Neuronal stem cell (in vitro differentiated cells): ENCODE results near the gene MTRR.

Experiments used
- DNase-seq: peaks from one replicate; pipeline ENCODE4 v3.0.0-alpha.2; 2013; ENCODE audit warnings: low spot score
- H2AFZ ChIP-seq: one replicate; pipeline ENCODE4 v1.6.1; 2013; ENCODE audit warnings: mild to moderate bottlenecking, low read length, inconsistent platforms
- H2AK5ac ChIP-seq: 2 replicates; pipeline ENCODE4 v1.6.1; 2013; ENCODE audit warnings: low read depth, mild to moderate bottlenecking, inconsistent platforms, low read length, moderate library complexity, mixed read lengths
- H2BK120ac ChIP-seq: 2 replicates; pipeline ENCODE4 v1.6.1; 2013; ENCODE audit warnings: low read depth, mild to moderate bottlenecking, inconsistent platforms, low read length, moderate library complexity, mixed read lengths
- H2BK12ac ChIP-seq: one replicate; pipeline ENCODE4 v1.6.1; 2013; ENCODE audit warnings: low read length, inconsistent platforms
- H2BK15ac ChIP-seq: 2 replicates; pipeline ENCODE4 v1.6.1; 2013; ENCODE audit warnings: mild to moderate bottlenecking, low read length, inconsistent platforms, mixed read lengths
- H2BK5ac ChIP-seq: one replicate; pipeline ENCODE4 v1.6.1; 2013; ENCODE audit warnings: inconsistent platforms, mild to moderate bottlenecking, low read length, moderate library complexity
- H3K14ac ChIP-seq: one replicate; pipeline ENCODE4 v1.6.1; 2013; ENCODE audit warnings: low read length, inconsistent platforms
- H3K18ac ChIP-seq: 2 replicates; pipeline ENCODE4 v1.6.1; 2013; ENCODE audit warnings: low read length, inconsistent platforms
- H3K23ac ChIP-seq: 2 replicates; pipeline ENCODE4 v1.6.1; 2013; ENCODE audit warnings: low read depth, mild to moderate bottlenecking, mixed read lengths, low read length, inconsistent platforms; ENCODE audit not compliant: poor library complexity
- H3K27ac ChIP-seq: replicated peaks from 3 replicates; pipeline ENCODE4 v1.5.1; 2013; ENCODE audit warnings: low read length, inconsistent platforms
- H3K27me3 ChIP-seq, 3 experiments: 2 replicates each; pipeline ENCODE4 v1.6.1; 2013; ENCODE audit warnings: low read length in 3 of 3, mild to moderate bottlenecking in 2 of 3, inconsistent platforms in 1 of 3, low read depth in 1 of 3, mixed read lengths in 1 of 3, moderate library complexity in 1 of 3; ENCODE audit not compliant: control insufficient read depth in 3 of 3, insufficient read depth in 3 of 3
- H3K36me3 ChIP-seq, 2 donors: replicated peaks in 1 of 2; 2 replicates each; pipeline ENCODE4 v1.6.1; 2013; ENCODE audit warnings: low read length in 2 of 2; ENCODE audit not compliant: control insufficient read depth in 2 of 2, insufficient read depth in 2 of 2
- H3K4ac ChIP-seq: 2 replicates; pipeline ENCODE4 v1.6.1; 2013; ENCODE audit warnings: inconsistent platforms, mild to moderate bottlenecking, low read length, moderate library complexity
- H3K4me1 ChIP-seq, 2 donors: 1 replicate in 1 of 2; 2 replicates in 1 of 2; pipeline ENCODE4 v1.6.1; 2013; ENCODE audit warnings: low read length in 2 of 2, low read depth in 1 of 2; ENCODE audit not compliant: control insufficient read depth in 2 of 2, insufficient read depth in 1 of 2
- H3K4me2 ChIP-seq: one replicate; pipeline ENCODE4 v1.6.1; 2013; ENCODE audit warnings: mild to moderate bottlenecking, low read length, inconsistent platforms; ENCODE audit not compliant: insufficient read depth, poor library complexity, severe bottlenecking
- H3K4me3 ChIP-seq, 2 donors: 2 replicates each; pipeline ENCODE4 v1.5.1; 2013; ENCODE audit warnings: low read length in 2 of 2, mild to moderate bottlenecking in 2 of 2, inconsistent platforms in 1 of 2, moderate library complexity in 1 of 2
- H3K79me1 ChIP-seq: one replicate; pipeline ENCODE4 v1.6.1; 2013; ENCODE audit warnings: low read depth, mild to moderate bottlenecking, inconsistent platforms, low read length, moderate library complexity
- H3K9ac ChIP-seq: one replicate; pipeline ENCODE4 v1.6.1; 2013; ENCODE audit warnings: mild to moderate bottlenecking, low read depth, low read length, inconsistent platforms; ENCODE audit not compliant: poor library complexity
- H3K9me3 ChIP-seq, 2 donors: replicated peaks in 1 of 2; 2 replicates each; pipeline versions ENCODE3 to v1.6.1; 2013; ENCODE audit warnings: low read length in 2 of 2, mild to moderate bottlenecking in 2 of 2, inconsistent platforms in 1 of 2, low read depth in 1 of 2, mixed read lengths in 1 of 2, moderate library complexity in 1 of 2; ENCODE audit not compliant: control insufficient read depth in 2 of 2, insufficient read depth in 1 of 2
- H4K8ac ChIP-seq: one replicate; pipeline ENCODE4 v1.6.1; 2013; ENCODE audit warnings: low read depth, mild to moderate bottlenecking, inconsistent platforms, low read length, moderate library complexity
- H4K91ac ChIP-seq: one replicate; pipeline ENCODE4 v1.6.1; 2013; ENCODE audit warnings: low read length, low read depth, mild to moderate bottlenecking, inconsistent platforms; ENCODE audit not compliant: poor library complexity
- WGBS, 2 donors: extraction: QIAGEN DNeasy Blood & Tissue Kit; methylation state at CpG; one replicate each; pipeline ENCODE4 v1.1.7; 2013; ENCODE audit warnings: missing lambda C conversion rate in 2 of 2, mixed read lengths in 1 of 2; ENCODE audit not compliant: insufficient read length in 2 of 2, insufficient replicate concordance in 1 of 2; ENCODE audit errors: extremely low coverage in 2 of 2; 5-methylcytosine and 5-hydroxymethylcytosine counted together

Gene MTRR

DNA sequence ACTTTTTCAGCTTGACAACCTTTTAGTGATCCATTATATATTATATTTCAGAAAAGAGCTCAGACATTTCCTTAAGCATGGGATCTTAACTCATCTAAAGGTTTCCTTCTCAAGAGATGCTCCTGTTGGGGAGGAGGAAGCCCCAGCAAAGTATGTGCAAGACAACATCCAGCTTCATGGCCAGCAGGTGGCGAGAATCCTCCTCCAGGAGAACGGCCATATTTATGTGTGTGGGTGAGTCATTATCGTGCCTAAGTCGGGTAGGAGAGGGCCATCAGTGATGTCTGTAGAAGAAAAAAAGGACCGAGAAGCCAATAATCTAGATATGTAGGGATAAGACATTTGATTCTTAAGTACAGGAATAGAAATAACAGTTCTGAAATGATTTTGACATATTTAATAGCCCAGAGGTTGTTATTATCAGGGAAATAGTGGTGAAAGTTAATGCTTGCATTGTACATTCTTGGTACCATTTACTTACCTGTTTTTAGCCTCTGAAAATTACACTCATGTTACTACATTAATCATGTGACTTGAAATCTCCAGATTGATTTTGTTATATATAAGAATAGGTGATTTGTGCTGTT, 28.2 kb downstream of the MTRR start:
- no peak overlapping the region for H4K8ac ChIP-seq
- no peak overlapping the region for H2BK12ac ChIP-seq
- no peak overlapping the region for H3K4ac ChIP-seq
- H3K36me3 ChIP-seq: peaks cover 22 to 100% of the 10 kb centered on the region in 2 donors
- no peak overlapping the region for H3K4me3 ChIP-seq
- H3K18ac ChIP-seq: no peak overlapping the region
- H3K27me3 ChIP-seq: no peaks in the 10 kb centered on the region
- H2AFZ ChIP-seq: no peak overlapping the region
- H3K79me1 ChIP-seq: peaks cover 3% of the 10 kb centered on the region
- H3K4me2 ChIP-seq: no peak overlapping the region
- H2BK120ac ChIP-seq: no peak overlapping the region
- H2AK5ac ChIP-seq: no peak overlapping the region
- H3K4me1 ChIP-seq: no peaks in the 10 kb centered on the region
- no peak overlapping the region for H3K14ac ChIP-seq
- H3K9ac ChIP-seq: no peak overlapping the region
- no peaks in the 10 kb centered on the region for H3K9me3 ChIP-seq
- no peak for DNase-seq
- no peak overlapping the region for H2BK5ac ChIP-seq
- no peak overlapping the region for H2BK15ac ChIP-seq
- H4K91ac ChIP-seq: no peak overlapping the region
- WGBS, 2 donors: no CpG with 5 or more reads among the region's 5 CpGs
- no peak overlapping the region for H3K23ac ChIP-seq
- no peak overlapping the region for H3K27ac ChIP-seq

DNA sequence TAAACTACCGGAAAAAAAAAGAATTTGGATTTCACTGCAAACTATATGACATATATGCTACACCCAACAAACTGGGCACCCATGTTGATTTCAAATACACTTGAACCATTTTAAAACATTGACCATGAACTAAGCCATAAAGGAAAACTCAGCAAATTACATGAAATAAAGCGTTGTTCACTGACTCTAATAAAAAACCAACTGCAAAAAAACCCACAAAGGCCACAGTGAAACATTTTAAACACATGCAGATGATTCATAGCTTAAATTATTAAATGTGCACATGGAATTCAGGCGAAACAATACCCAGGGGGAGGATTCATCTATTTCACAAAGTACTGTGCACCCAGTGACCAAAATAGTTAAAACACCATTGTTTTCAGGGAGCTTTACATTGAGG, 33.3 kb downstream of the MTRR start:
- Histone ChIP-seq H3K18ac (no peak overlapping the region), H3K9me3 (peaks cover 0 to 4% of the 10 kb centered on the region in 2 donors), H2BK12ac (no peak overlapping the region), H2BK120ac (no peak overlapping the region), H2AK5ac (no peak overlapping the region), H2BK5ac (no peak overlapping the region), H3K4me2 (no peak overlapping the region), H3K9ac (no peak overlapping the region), H3K79me1 (peaks cover 3% of the 10 kb centered on the region), H2AFZ (no peak overlapping the region), H3K4ac (no peak overlapping the region), H2BK15ac (no peak overlapping the region), H3K27me3 (no peaks in the 10 kb centered on the region), H3K4me1 (no peaks in the 10 kb centered on the region), H3K4me3 (no peak overlapping the region), H3K14ac (no peak overlapping the region), H3K36me3 (peaks cover 13 to 90% of the 10 kb centered on the region in 2 donors), H3K27ac (no peak overlapping the region), H4K8ac (no peak overlapping the region), H3K23ac (no peak overlapping the region), H4K91ac (no peak overlapping the region)
- no peak for DNase-seq
- no CpG with 5 or more reads among the region's 3 CpGs for WGBS, 2 donors

DNA sequence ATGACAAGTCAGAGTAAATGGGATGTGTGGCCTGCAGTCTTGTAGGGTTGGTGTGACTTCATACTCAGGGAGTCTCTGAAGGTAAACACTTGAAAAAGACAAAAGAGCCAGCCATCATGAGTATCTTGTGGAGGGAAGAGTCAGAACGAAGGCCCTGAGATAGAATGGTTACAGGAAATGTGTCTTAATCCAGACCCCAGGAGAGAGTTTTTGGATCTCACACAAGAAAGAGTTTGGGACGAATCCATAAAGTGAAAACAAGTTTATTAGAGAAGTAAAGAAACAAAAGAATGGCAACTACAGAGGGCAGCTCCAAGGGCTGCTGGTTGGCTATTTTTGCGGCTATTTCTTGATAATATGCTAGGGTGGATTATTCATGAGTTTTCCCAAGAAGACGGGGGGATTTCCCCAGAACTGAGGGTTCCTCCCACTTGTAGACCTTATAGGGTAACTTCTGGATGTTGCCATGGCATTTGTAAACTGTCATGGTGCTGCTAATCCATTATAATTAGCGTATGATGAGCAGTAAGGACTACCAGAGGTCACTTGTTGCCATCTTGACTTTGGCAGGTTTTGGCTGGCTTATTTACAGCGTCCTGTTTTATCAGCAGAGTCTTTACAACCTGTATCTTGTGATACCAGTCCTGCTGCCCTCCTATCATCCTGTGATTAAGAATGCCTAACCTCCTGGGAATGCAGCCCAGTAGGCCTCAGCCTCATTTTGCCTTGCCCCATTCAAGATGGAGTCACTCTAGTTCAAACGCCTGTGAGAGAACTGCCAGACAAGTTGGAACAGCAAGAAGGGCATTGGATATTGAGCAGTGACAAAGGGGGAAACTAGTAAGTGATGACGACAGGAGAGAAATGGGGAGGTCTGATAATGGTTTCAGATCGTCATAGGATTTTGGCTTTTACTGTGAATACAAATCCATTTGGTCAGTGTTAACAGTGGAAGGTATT, 34.0 kb downstream of the MTRR start:
- no peak overlapping the region for H2AK5ac ChIP-seq
- no peak overlapping the region for H3K4me2 ChIP-seq
- no peak overlapping the region for H3K9ac ChIP-seq
- no peak overlapping the region for H3K14ac ChIP-seq
- H2BK12ac ChIP-seq: no peak overlapping the region
- no peak overlapping the region for H2BK5ac ChIP-seq
- no peaks in the 10 kb centered on the region for H3K27me3 ChIP-seq
- no peak overlapping the region for H3K18ac ChIP-seq
- no CpG with 5 or more reads among the region's 9 CpGs for WGBS, 2 donors
- H3K79me1 ChIP-seq: peaks cover 3% of the 10 kb centered on the region
- H3K4me3 ChIP-seq: no peak overlapping the region
- H4K91ac ChIP-seq: no peak overlapping the region
- H2BK120ac ChIP-seq: no peak overlapping the region
- no peak overlapping the region for H3K23ac ChIP-seq
- peaks cover 13 to 82% of the 10 kb centered on the region in 2 donors for H3K36me3 ChIP-seq
- no peaks in the 10 kb centered on the region for H3K4me1 ChIP-seq
- no peak overlapping the region for H3K4ac ChIP-seq
- H2AFZ ChIP-seq: no peak overlapping the region
- no peak for DNase-seq
- H3K9me3 ChIP-seq: peaks cover 0 to 8% of the 10 kb centered on the region in 2 donors
- H2BK15ac ChIP-seq: no peak overlapping the region
- no peak overlapping the region for H4K8ac ChIP-seq
- no peak overlapping the region for H3K27ac ChIP-seq

DNA sequence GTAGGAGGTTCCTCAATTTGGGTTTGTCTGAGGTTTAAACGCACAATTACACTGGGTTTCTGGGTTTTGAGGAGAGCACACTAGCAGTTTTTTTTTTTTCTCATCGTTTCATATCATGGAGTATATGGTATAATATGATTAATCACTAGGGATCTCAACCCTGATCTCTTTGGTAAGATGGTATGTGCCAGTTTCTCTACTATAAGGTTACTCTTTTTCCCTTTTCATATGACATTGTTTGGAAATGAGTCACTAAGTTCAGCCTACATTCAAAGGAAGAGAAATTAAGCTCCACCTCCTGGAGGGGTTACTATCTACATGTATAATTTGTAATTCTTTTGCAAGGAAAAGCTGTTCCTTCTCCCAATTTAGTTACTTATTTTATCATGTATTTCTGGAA, 35.2 kb downstream of the MTRR start:
- Histone ChIP-seq H3K18ac (no peak overlapping the region), H2BK12ac (no peak overlapping the region), H4K91ac (no peak overlapping the region), H3K23ac (no peak overlapping the region), H3K27ac (no peak overlapping the region), H3K79me1 (peaks cover 3% of the 10 kb centered on the region), H2AK5ac (no peak overlapping the region), H2BK15ac (no peak overlapping the region), H3K36me3 (peaks cover 7 to 76% of the 10 kb centered on the region in 2 donors), H2AFZ (no peak overlapping the region), H3K4me2 (no peak overlapping the region), H2BK120ac (no peak overlapping the region), H3K4me1 (no peaks in the 10 kb centered on the region), H3K9ac (no peak overlapping the region), H3K4me3 (no peak overlapping the region), H4K8ac (no peak overlapping the region), H3K4ac (no peak overlapping the region), H3K14ac (no peak overlapping the region), H3K27me3 (no peaks in the 10 kb centered on the region), H2BK5ac (no peak overlapping the region), H3K9me3 (peaks cover 4 to 18% of the 10 kb centered on the region in 2 donors)
- no CpG with 5 or more reads among the region's 2 CpGs for WGBS, 2 donors
- DNase-seq: no peak
